Smooth muscle cell (in vitro differentiated cells): Measurements from ENCODE around the gene GGN. TPM values are rescaled to one million over a fixed set of nuclear protein-coding genes. Genes with fewer than 3 reads are reported as not detected.

Experiments used
- DNase-seq: peaks from one replicate; lab custom pipeline; 2025; ENCODE audit not compliant: unreplicated experiment; lab: John Stamatoyannopoulos, UW
- H2AFZ ChIP-seq: fragments of 200-600 bp; sonication (generic); 2 replicates; pipeline ENCODE4 v1.6.0; 2016; ENCODE audit warnings: antibody characterized with exemption, low read depth, mild to moderate bottlenecking
- H3F3A ChIP-seq: fragments of 200-600 bp; sonication (generic); 2 replicates; pipeline ENCODE4 v1.6.0; 2017; ENCODE audit warnings: antibody characterized with exemption, low read depth
- H3K27ac ChIP-seq: fragments of 200-600 bp; sonication (generic); 2 replicates; pipeline ENCODE4 v1.5.1; 2016; ENCODE audit warnings: low read depth, mild to moderate bottlenecking
- H3K27me3 ChIP-seq: fragments of 200-600 bp; sonication (generic); 2 replicates; pipeline ENCODE4 v1.6.1; 2016; ENCODE audit warnings: low read depth, mild to moderate bottlenecking
- H3K36me3 ChIP-seq: fragments of 200-600 bp; sonication (generic); 2 replicates; pipeline ENCODE4 v1.5.1; 2016; ENCODE audit warnings: low read depth
- H3K4me1 ChIP-seq: fragments of 200-600 bp; sonication (generic); 2 replicates; pipeline ENCODE4 v1.5.1; 2016; ENCODE audit warnings: low read depth
- H3K4me2 ChIP-seq: fragments of 200-600 bp; sonication (generic); 2 replicates; pipeline ENCODE4 v1.6.0; 2016; ENCODE audit warnings: mild to moderate bottlenecking
- H3K4me3 ChIP-seq: fragments of 200-600 bp; sonication (generic); 2 replicates; pipeline ENCODE4 v1.5.1; 2016; ENCODE audit warnings: mild to moderate bottlenecking
- H3K79me2 ChIP-seq: fragments of 200-600 bp; sonication (generic); 2 replicates; pipeline ENCODE4 v1.6.0; 2016; ENCODE audit warnings: low read depth, mild to moderate bottlenecking
- H3K9ac ChIP-seq: fragments of 200-600 bp; sonication (generic); 2 replicates; pipeline ENCODE4 v1.6.0; 2016; ENCODE audit warnings: low read depth
- H3K9me3 ChIP-seq: fragments of 200-600 bp; sonication (generic); replicated peaks from 2 replicates; pipeline ENCODE4 v1.5.1; 2016; ENCODE audit warnings: low read depth
- H4K20me1 ChIP-seq: fragments of 200-600 bp; sonication (generic); 2 replicates; pipeline ENCODE4 v1.6.0; 2016; ENCODE audit warnings: low read depth
- CTCF ChIP-seq: fragments of 200-600 bp; sonication (generic); IDR thresholded peaks from 2 replicates; pipeline ENCODE4 v1.5.1; 2017; ENCODE audit warnings: borderline replicate concordance, mild to moderate bottlenecking, antibody characterized with exemption; ENCODE audit not compliant: insufficient read depth, poor library complexity, severe bottlenecking
- WGBS: methylation state at CpG from one replicate; pipeline ENCODE4 v1.1.7; 2016; ENCODE audit warnings: low lambda C conversion rate; 5-methylcytosine and 5-hydroxymethylcytosine counted together
- polyA plus RNA-seq: library from polyadenylated mRNA; unstranded; fragments of >200 nt; fragmentation: Nextera tagmentation; extraction: Ambion mirVana; gene quantifications from 2 replicates; pipeline ENCODE4 v1.2.1, GENCODE V29; 2016
- total RNA-seq: library from RNA; depleted of rRNA; stranded (reverse); fragments of >200 nt; gene quantifications from 2 replicates; pipeline ENCODE4 v1.2.3, GENCODE V29; 2014

The GGN gene
- total and polyA plus RNA-seq, 2 experiments from 2014 or later: 1.00 to 2.1 TPM

GRCh38 chr19:38422438-38422837, 34.6 kb upstream of the GGN start:
- Histone ChIP-seq H3K27me3 (peaks cover 10% of the 10 kb centered on the region), H4K20me1 (no peaks in the 10 kb centered on the region), H3K79me2 (no peaks in the 10 kb centered on the region), H3K4me2 (no peak overlapping the region), H3K27ac (no peak overlapping the region), H3K4me1 (peaks cover 3% of the 10 kb centered on the region), H2AFZ (no peak overlapping the region), H3K4me3 (no peak overlapping the region), H3F3A (no peaks in the 10 kb centered on the region), H3K9ac (no peak overlapping the region), H3K9me3 (no peaks in the 10 kb centered on the region), H3K36me3 (no peaks in the 10 kb centered on the region)
- WGBS: 90% methylated on average over 7 of the region's 7 CpGs
- no peak for DNase-seq
- TF ChIP-seq CTCF: no peak

GRCh38 chr19:38421856-38422255, 34.0 kb upstream of the GGN start:
- WGBS: 90% methylated on average over 14 of the region's 14 CpGs

GRCh38 chr19:38420935-38421334, 33.1 kb upstream of the GGN start:
- H3K79me2 ChIP-seq: no peaks in the 10 kb centered on the region
- no peaks in the 10 kb centered on the region for H4K20me1 ChIP-seq
- no peak overlapping the region for H2AFZ ChIP-seq
- WGBS: 98% methylated on average over 9 of the region's 9 CpGs
- no peak overlapping the region for H3K27ac ChIP-seq
- TF ChIP-seq CTCF: no peak
- no peaks in the 10 kb centered on the region for H3K9me3 ChIP-seq
- H3K4me2 ChIP-seq: no peak overlapping the region
- no peak for DNase-seq
- no peaks in the 10 kb centered on the region for H3F3A ChIP-seq
- H3K4me3 ChIP-seq: no peak overlapping the region
- H3K36me3 ChIP-seq: no peaks in the 10 kb centered on the region
- H3K27me3 ChIP-seq: peaks cover 10% of the 10 kb centered on the region
- no peak overlapping the region for H3K9ac ChIP-seq
- H3K4me1 ChIP-seq: peaks cover 3% of the 10 kb centered on the region

More at GRCh38 chr19:38421856-38422255, 34.0 kb upstream of the GGN start:
- Histone ChIP-seq H3K27me3 (peaks cover 10% of the 10 kb centered on the region), H3K4me3 (no peak overlapping the region), H3F3A (no peaks in the 10 kb centered on the region), H3K9ac (no peak overlapping the region), H3K79me2 (no peaks in the 10 kb centered on the region), H3K4me2 (no peak overlapping the region), H3K36me3 (no peaks in the 10 kb centered on the region), H3K9me3 (no peaks in the 10 kb centered on the region), H3K4me1 (peaks cover 3% of the 10 kb centered on the region), H4K20me1 (no peaks in the 10 kb centered on the region), H2AFZ (no peak overlapping the region), H3K27ac (no peak overlapping the region)
- no peak for TF ChIP-seq CTCF
- DNase-seq: no peak
